T47D (cell line): Measurements from ENCODE around the gene RCC1.
A peak's percentile ranks its signal among the peaks of the same experiment; 100 is the strongest.
"Not testable (repeated sequence)": the region's sequence is repeated elsewhere in the genome, so short reads cannot be mapped to it uniquely, and the experiment has no call there.

Experiments used
- DNase-seq, 2 experiments: peaks; one replicate each; pipeline versions ENCODE4 v3.0.0 to v3.0.0-alpha.2; 2011 to 2012; ENCODE audit warnings: low read depth in 1 of 2, low spot score in 1 of 2
- JUND ChIP-seq: IDR thresholded peaks from 2 replicates; pipeline ENCODE4 v1.6.1; 2012; ENCODE audit warnings: low read depth
- in situ Hi-C: cut with HindIII; loops from 2 replicates; pipeline ENCODE4 v1.10.0; 2016; ENCODE audit warnings: low sequenced_read_pairs, low pct_unique_long_range_greater_than_20kb

RCC1 gene

DNA sequence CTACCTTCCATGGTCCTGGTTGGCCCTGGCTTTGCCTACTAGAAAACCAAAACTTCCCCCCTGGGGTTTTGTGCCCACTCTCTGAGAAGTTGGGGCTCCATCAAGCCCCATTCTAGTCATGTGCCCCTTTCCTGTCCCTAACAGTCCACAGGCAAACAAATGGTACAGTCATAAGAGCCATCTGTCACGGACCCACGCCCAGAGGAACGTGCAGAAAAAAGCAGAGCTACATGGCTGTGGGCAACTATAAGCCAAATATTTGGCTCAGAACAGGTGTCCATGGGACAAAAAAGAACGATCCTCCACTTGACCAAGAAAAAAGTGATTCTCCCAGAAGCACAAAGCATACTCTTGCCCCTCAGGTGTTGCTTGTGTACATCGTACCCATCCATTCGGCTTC is 32.4 kb downstream of the RCC1 start:
- no peak for TF ChIP-seq JUND
- in situ Hi-C loops, result no loop called here
- DNase-seq, result no peak

DNA sequence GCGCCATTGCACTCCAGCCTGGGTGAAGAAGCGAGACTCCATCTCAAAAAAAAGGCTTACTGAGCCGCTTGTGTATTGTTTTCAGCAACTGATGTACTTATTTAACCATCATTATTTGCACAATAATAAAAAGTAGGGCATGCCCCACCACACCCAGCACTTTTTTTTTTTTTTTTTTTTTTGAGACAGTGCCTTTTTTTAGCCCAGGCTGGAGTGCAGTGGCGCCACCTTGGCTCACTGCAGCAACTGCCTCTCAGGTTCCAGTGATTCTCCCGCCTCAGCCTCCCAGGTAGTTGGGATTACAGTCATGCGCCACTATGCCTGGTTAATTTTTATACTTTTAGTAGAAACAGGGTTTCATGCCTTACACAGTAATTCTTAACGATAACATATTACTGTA is 34.8 kb downstream of the RCC1 start:
- in situ Hi-C loops, result no loop called here
- no peak for DNase-seq
- TF ChIP-seq JUND, result no peak

DNA sequence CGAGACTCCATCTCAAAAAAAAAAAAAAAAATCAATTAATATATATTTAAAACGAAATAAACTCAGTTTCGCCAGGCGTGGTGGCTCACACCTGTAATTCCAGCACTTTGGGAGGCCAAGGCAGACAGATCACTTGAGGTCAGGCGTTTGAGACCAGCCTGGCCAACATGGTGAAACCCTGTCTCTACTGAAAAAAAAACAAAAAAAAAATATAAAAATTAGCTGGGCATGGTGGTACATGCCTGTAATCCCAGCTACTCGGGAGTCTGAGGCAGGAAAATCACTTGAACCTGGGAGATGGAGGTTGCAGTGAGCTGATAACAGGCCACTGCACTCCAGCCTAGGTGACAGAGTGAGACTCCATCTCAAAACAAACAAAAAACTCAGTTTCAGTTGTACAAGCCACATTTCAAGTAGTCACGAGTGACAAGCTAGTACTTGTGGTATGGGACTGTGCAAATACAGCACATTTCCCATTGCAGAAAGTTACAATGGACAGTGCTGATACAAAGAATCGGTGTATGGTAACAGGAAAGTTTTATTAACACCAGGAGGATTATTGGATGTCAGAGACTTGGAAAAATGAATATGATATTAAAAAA is 35.7 kb downstream of the RCC1 start:
- DNase-seq, in situ Hi-C loops: not testable (repeated sequence)

DNA sequence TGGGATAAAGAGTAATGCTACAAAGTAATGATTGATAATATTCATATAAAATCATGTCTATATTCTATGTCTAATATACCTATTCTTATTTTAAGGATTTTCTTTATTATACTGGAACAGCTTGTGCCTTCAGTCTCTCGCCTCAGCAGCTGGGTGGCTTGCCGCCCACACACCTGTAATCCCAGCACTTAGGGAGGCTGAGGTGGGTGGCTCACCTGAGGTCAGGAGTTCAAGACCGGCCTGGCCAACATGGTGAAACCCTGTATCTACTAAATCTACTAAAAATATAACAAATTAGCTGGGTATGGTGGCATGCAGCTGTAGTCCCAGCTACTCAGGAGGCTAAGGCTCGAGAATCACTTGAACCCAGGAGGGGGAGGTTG is 39.4 kb downstream of the RCC1 start:
- DNase-seq, result no peak
- no peak for TF ChIP-seq JUND
- in situ Hi-C loops, result no loop called here

- no peak for TF ChIP-seq JUND
- in situ Hi-C loops, result no loop called here
- no peak for DNase-seq
These were observed 42.5 kb downstream of the RCC1 start for GRCh38 chr1:28548318-28548717.

DNA sequence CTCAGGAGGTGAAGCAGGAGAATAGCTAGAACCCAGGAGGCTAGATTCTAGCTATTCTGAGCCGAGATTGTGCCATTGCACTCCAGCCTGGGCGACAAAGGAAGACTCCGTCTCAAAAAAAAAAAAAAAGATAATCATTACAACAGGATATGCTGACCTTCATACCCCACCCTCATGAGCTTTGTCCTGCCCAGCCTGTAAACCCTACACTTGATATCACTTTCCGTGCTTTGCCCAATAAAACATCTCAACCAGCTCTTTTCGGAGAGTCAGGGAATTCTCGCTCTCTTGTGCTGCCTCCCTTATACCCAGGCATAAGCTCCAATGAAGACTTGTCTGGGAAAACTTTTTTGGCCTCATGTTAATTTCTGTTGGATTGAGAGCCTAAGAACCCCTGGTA is 45.5 kb downstream of the RCC1 start:
- TF ChIP-seq JUND, result no peak
- no peak for DNase-seq
- in situ Hi-C loops, result no loop called here

DNA sequence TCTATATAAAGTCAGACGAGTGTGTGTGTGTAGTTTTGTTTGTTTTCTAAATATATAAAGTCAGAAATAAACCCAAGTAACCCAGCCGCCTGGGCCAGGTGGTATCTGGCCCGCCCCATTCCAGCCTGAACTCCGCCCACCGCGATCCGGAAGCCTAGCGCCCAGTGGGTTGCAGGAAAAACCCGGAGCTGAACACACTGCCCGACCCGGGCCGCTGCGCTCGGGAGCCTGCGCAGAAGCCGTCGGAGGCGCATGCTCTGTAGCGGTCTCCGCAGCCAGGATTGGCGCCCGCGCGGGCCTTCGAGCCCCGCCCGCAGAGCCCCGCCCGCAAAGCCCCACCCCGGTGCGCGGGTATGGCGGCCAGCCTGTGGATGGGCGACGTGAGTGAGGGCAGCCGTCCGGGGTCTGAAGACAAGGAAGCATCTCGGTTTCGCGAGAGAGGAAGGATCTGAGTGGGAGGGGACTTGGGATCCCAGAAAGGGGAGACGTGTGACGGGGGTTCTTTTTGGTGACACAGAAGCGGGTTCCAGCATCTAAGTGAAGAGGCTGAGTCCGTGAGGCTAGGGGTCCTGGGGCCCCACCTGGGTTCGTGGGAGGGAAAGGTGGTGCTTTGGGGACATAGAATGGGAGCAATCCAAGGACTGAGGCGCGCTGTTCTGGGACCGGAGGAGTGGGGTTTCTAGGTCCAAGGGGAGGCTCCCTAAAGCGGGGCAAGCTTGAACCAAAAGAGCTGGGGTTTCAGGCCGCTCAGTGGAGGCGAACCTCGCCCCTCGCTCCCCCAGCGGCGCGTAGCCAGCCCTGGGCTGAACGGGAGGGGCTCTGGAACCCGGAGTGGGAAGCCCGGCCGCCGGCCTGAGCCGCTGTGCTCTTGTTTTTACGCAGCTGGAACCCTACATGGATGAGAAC is 47.2 kb downstream of the RCC1 start, which contains the start of gene TRNAU1AP:
TRNAU1AP (plus strand) TSS at position 328 of the 906 bp plus-strand sequence; CDS start at position 354, 26 bp downstream.
- no peak for TF ChIP-seq JUND
- peak; percentile 80 to 95 for DNase-seq
- in situ Hi-C loops, result no loop called here

DNA sequence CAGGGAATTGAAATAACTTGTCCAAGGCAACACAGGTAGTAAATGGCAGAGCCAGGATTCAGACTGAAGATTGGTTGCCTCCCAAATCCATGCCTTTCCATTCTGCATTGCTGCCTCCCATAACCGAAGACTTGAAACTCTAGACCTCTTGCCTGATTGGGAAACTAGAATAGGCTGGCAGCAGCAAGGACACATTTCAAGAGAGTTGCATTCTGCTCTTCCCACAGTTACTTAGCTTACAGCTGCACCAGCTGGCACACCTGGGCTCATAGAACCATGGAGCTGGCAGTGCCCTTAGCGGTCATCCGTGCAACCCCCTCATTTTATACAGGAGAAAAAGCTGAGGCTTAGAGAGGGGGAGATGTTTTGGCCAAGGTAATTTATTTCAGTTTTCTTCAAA is 55.0 kb downstream of the RCC1 start:
- no peak for TF ChIP-seq JUND
- no peak for DNase-seq
- in situ Hi-C loops, result no loop called here

GRCh38 chr1:28564310-28564709 is 58.5 kb downstream of the RCC1 start:
- DNase-seq, result no peak
- no peak for TF ChIP-seq JUND
- in situ Hi-C loops, result no loop called here

- DNase-seq, result no peak
- TF ChIP-seq JUND, result no peak
- in situ Hi-C loops, result no loop called here
These were observed 59.2 kb downstream of the RCC1 start for GRCh38 chr1:28565040-28565439.

DNA sequence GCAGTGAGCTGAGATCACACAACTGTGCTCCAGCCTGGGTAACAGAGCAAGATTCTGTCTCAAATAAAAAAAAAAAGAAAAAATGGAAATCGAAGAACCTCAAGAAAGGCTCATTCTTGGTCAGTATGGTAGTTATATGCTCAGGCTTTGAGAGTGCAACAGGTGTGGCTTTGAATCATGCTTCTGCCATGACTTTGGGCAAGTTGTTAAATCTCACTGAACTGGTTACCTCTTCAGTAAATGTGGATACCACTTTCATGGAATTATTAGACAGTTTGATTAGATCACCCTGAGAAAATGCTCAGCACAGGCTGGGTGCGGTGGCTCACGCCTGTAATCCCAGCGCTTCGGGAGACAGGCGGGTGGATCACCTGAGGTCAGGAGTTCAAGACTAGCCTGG is 59.9 kb downstream of the RCC1 start:
- in situ Hi-C loops, result no loop called here
- no peak for DNase-seq
- TF ChIP-seq JUND, result no peak

DNA sequence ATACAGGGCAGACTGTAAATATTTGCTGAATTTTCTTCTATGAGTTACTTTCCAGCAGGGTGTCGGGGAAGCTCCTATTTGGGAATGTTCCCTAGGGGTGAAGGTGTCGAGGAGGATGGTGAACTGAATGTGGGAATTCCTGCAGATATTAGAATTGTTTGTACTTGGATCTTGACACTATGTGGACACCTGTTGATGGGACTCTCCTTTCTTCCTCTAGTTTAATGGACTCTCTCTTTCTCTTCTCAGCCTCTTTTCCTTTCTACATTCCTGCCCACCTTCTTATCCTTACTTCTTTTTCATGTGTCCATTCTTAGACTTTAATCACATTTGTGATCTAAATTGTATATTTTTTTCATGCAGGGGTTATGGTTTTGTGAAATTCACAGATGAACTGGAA is 61.1 kb downstream of the RCC1 start:
- no peak for TF ChIP-seq JUND
- DNase-seq, result no peak
- in situ Hi-C loops, result no loop called here

- TF ChIP-seq JUND, result no peak
- no peak for DNase-seq
- in situ Hi-C loops, result no loop called here
These were observed 66.1 kb downstream of the RCC1 start for GRCh38 chr1:28571911-28572310.

GRCh38 chr1:28572891-28573290 is 67.0 kb downstream of the RCC1 start:
- in situ Hi-C loops, DNase-seq: not testable (repeated sequence)
